Right lobe of liver (tissue), 4 donors: ENCODE measurements around the gene CENPK.

ENCODE experiments used
- POLR2A ChIP-seq: fragments of 450-650 bp; IDR thresholded peaks from one replicate; pipeline ENCODE4 v1.6.1; 2017; ENCODE audit warnings: antibody characterized with exemption, mild to moderate bottlenecking
- TF ChIP-seq, protein P1 (sequence below), 4 donors: fragments of 200-600 bp in 3 of 4; fragments of 450-650 bp in 1 of 4; IDR thresholded peaks; one replicate each; pipeline versions ENCODE4 v1.5.1 to v1.8.0; 2016 to 2022; ENCODE audit warnings: antibody characterized with exemption in 4 of 4, mild to moderate bottlenecking in 2 of 4
- donor health status: DM: no; HTN: no; CAD: no.
- donor health status: DM: no; HTN: no; CAD: no.
- donor health status: DM: no; HTN: yes; CAD: no.

DNA sequence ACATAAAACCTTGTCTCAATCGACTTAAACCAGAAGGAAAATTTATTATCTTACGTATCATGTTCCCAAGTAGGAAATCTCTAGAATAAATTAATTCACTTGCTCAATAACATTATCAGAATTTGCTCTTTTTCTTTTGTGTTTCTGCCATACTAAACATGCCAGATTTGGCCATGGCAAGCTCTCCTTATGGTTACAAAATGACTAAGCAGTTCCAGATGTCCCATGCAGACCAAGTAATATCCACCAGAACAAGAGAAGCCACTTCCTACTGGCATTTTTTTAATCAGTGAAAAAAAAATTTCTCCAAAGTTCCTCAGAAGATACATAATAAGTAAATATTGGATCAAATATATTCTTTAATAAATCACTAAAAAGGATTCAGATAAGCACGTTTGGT is 56.0 kb downstream of the CENPK start:
- TF ChIP-seq, protein P1, sequence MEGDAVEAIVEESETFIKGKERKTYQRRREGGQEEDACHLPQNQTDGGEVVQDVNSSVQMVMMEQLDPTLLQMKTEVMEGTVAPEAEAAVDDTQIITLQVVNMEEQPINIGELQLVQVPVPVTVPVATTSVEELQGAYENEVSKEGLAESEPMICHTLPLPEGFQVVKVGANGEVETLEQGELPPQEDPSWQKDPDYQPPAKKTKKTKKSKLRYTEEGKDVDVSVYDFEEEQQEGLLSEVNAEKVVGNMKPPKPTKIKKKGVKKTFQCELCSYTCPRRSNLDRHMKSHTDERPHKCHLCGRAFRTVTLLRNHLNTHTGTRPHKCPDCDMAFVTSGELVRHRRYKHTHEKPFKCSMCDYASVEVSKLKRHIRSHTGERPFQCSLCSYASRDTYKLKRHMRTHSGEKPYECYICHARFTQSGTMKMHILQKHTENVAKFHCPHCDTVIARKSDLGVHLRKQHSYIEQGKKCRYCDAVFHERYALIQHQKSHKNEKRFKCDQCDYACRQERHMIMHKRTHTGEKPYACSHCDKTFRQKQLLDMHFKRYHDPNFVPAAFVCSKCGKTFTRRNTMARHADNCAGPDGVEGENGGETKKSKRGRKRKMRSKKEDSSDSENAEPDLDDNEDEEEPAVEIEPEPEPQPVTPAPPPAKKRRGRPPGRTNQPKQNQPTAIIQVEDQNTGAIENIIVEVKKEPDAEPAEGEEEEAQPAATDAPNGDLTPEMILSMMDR (IDR thresholded peaks at IDR 0.05) = no peak
- no peak for TF ChIP-seq POLR2A
